Measurements from ENCODE around the gene PRKACB.

GRCh38 chr1:84159533-84160240, 15.6 kb downstream of the PRKACB start:
- TF ChIP-seq POLR2A (IDR thresholded peaks at IDR 0.05; ENCODE audit: low read length) (no peak), GATA1 (IDR thresholded peaks at IDR 0.05; ENCODE audit: low read depth, low read length) (no peak)
